Fibroblast of the aortic adventitia (primary cell): ENCODE results near the gene CEP19. TPM values are rescaled to one million over a fixed set of nuclear protein-coding genes. Genes with fewer than 3 reads are reported as not detected.
A peak's percentile ranks its signal among the peaks of the same experiment; 100 is the strongest.
"Not testable (repeated sequence)": the region's sequence is repeated elsewhere in the genome, so short reads cannot be mapped to it uniquely, and the experiment has no call there.

Experiments
- DNase-seq: peaks from one replicate; pipeline ENCODE4 v3.0.0-alpha.2; 2010; ENCODE audit warnings: low read depth
- H3K4me3 ChIP-seq: 2 replicates; pipeline ENCODE4 v1.5.1; 2011; ENCODE audit warnings: low read depth, mild to moderate bottlenecking, control low read depth, low read length, moderate library complexity
- total RNA-seq: library from RNA; depleted of rRNA; stranded (reverse); fragments of >200 nt; gene quantifications from 2 replicates; pipeline ENCODE4 v1.2.3, GENCODE V29; 2012; ENCODE audit warnings: low replicate concordance
- TF ChIP-seq, protein P1 (sequence below): IDR thresholded peaks from 2 replicates; pipeline ENCODE4 v1.5.1; 2011; ENCODE audit warnings: mild to moderate bottlenecking, low read length, control low read depth, inconsistent platforms; ENCODE audit not compliant: insufficient read depth

The CEP19 gene, protein sequence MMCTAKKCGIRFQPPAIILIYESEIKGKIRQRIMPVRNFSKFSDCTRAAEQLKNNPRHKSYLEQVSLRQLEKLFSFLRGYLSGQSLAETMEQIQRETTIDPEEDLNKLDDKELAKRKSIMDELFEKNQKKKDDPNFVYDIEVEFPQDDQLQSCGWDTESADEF
- total RNA-seq = 4.0 and 6.5 TPM in 2 replicates

DNA sequence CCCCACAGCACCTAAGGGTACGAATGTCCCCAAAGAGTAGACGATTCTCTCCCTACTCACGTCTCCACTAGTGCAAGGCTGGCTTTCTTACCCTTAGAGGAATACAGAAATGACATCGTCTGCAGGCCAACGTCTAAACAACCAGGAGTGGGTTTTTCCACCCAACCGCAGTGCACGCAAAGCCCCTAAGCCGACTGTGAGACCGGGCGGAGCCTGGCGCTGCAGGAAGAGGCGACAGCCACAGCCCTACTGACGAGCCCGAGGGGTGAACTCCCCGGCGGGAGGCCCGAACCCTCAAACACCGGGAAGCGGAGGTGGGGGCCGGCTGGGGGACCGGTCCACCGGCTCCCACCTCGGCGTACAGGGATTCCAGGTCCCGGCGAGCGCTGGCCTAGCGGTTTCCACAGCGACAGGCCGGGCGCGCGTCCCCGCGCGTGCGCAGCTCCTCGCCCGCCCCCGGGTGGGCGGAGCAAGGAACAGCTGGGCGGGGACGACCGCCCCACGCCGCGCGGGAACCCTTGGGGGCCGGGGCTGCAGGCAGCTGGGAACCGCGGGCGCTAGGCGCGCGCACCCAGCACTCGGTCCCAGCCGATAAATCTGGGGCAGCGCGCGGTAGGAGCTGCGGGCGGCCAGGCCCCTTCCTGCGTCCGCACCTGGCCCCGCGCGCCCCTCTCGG, at the start of gene CEP19, which contains the start of gene PIGX:
TSS of gene CEP19 (minus strand) at position 413 of the 676 bp plus-strand sequence. CDS start 3,593 bp downstream, outside the sequence.
TSS of gene PIGX (plus strand) at position 540 of the 676 bp plus-strand sequence.
- TF ChIP-seq, protein P1, sequence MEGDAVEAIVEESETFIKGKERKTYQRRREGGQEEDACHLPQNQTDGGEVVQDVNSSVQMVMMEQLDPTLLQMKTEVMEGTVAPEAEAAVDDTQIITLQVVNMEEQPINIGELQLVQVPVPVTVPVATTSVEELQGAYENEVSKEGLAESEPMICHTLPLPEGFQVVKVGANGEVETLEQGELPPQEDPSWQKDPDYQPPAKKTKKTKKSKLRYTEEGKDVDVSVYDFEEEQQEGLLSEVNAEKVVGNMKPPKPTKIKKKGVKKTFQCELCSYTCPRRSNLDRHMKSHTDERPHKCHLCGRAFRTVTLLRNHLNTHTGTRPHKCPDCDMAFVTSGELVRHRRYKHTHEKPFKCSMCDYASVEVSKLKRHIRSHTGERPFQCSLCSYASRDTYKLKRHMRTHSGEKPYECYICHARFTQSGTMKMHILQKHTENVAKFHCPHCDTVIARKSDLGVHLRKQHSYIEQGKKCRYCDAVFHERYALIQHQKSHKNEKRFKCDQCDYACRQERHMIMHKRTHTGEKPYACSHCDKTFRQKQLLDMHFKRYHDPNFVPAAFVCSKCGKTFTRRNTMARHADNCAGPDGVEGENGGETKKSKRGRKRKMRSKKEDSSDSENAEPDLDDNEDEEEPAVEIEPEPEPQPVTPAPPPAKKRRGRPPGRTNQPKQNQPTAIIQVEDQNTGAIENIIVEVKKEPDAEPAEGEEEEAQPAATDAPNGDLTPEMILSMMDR = no peak
- DNase-seq = peak; percentile 81
- peak within 1 kb of the TSS; percentile 83 for H3K4me3 ChIP-seq

DNA sequence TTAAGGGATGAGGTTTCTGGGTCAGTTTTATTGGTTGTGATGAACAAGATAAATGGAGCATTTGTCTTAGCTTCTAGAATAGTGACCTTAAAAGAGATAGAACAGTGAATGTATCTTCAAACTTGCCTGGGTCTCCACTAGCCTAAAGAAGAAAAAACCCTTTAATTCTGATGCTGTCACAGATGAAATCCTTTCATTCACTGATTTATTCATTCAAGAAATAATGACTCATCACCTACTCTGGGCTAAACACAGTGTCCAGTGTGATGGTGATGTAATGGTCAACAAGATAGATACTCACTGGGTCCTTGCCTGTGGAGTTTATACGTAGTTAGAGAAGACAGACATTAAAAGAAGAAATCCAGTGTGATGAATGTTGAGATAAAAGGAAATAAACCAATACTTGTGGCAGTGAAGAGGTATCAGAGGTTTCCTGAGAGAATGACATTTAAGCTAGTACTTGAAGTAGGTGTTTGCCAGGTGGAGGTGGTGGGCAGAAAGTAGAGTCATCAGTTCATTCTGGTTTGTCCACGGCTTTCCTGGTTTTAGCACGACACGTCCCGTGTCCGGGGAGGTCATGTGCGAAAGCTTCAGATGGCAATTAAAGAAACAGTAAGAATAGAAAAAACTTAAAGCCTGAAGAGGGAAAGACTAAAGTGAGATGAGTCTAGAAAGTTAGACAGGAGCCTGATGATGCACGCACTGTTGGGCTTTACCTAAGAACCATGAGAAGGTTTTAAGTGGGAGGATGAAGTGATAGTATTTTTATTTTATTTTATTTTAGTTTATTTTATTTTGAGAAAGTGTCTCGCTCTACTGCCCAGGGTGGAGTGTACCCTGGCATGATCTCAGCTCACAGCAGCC, 46.1 kb upstream of the CEP19 start:
- DNase-seq = peak; percentile 59
- TF ChIP-seq, protein P1 = no peak
- H3K4me3 ChIP-seq = no peak overlapping the region

DNA sequence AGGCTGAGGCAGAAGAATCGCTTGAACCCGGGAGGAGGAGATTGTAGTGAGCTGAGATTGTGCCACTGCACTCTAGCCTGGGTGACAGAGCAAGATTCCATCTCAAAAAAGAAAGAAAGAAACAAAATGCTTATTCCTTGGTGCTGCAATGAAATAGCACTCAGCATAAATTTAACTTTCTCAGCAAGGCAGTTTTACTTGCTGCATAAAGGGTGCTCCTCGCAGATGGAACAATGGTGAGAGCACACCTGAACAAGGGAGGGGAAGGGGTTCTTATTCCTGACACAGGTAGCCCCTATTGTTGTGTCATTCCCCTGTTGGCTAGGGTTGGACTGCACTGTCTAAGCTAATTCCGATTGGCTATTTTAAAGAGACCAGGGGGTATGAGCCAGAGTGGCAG, 44.7 kb upstream of the CEP19 start:
- DNase-seq = no peak
- no peak overlapping the region for H3K4me3 ChIP-seq
- TF ChIP-seq, protein P1 = no peak

DNA sequence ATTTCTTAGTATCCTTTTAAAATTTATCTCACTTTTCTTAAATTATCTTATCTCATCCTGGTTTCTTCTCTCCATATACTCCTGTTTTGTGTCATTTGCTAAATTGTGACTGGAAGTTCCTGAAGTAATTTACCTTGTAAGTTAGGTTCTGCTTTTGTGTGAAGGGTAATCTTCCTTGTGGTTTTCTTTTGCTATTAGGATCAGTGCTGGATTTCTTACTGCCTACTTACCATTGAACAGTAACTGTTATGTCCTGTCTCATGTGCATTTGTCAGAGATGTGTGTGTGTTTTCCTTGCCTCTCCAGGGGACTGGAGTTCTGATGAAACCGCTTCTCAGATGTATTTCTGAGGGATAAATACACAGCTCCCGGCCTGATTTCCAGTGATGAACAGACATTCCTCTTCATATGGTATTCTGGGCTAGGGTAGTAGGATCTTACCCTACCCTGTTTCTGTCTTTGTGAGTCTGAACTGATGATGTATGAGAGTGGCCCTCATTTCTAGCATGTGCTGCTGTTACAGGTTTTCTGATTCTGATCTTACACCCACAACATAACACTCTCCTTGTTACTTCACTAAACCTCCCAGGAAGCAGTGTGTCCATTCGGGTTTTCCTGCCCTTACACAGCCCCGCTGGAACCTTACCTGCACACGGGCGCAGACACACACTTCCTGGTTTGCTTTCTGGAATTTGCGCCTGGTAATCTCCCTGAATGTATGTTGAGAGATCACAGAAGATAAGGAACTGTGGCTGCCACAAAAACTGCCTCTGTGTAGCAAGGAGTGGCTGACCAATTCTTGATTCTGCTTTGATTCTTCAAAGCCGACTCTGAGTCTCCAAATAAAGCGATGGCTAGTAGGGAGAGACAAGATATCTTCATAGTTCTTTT, 42.3 kb upstream of the CEP19 start:
- no peak overlapping the region for H3K4me3 ChIP-seq
- DNase-seq = peak; percentile 39
- TF ChIP-seq, protein P1 = no peak

DNA sequence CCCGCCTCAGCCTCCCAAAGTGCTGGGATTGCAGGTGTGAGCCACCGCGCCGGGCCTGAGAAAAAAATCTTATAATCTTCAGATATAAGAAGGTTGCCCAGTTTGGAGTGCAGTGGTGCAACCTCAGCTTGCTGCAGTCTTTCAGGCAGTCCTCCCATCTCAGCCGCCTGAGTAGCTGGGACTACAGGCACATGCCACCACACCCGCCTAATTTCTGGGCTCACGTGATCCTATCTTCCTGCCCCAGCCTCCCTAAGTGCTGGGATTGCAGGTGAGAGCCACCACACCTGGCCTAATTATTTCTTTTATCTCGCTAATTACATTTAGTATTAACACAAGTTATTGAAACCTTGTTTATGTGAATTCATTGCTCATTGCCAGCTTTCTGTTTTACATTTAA, 41.2 kb upstream of the CEP19 start:
- no peak for DNase-seq
- H3K4me3 ChIP-seq = no peak overlapping the region
- TF ChIP-seq, protein P1 = no peak

DNA sequence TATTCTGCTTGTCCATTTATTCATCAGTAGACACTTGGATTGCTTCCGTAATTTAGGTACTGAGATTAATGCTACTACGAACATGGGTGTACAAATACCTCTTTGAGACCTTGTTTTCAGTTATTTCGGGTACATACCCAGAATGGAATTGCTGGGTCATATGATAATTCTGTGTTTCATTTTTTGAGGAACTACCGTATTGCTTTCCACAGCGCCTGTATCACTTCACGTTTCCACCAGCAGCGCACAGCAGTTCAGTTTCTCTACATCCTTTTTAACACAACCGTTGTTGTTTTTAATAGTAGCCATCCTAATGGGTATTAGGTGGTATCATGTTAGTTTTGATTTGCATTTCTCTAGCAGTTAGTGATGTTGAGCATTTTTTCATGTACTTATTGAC, 37.1 kb upstream of the CEP19 start:
- TF ChIP-seq, protein P1 = no peak
- no peak overlapping the region for H3K4me3 ChIP-seq

DNA sequence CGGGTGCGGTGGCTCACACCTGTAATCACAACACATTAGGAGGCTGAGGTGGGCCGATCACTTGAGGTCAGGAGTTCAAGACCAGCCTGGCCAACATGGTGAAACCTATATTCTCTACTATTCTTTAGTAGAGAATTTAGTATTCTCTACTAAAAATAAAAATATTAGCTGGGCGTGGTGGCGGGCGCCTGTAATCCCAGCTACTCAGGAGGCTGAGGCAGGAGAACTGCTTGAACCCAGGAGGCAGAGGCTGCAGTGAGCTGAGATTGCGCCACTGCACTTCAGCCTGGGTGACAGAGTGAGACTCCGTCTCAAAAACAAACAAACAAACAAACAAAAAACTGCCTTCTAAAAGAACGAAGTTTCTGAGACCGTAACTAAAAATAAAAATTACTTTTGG, 31.5 kb upstream of the CEP19 start:
- DNase-seq, H3K4me3 ChIP-seq: not testable (repeated sequence)

More for the DNA sequence above, 37.1 kb upstream of the CEP19 start:
- DNase-seq = no peak
